ENCODE data around the gene RAB39A.
A peak's percentile ranks its signal among the peaks of the same experiment; 100 is the strongest.

The RAB39A gene

GRCh38 chr11:107962181-107962580 lies 33.9 kb downstream of the RAB39A start:
- no peak for DNase-seq (ENCODE audit: low spot score)

GRCh38 chr11:107963091-107963490 lies 34.8 kb downstream of the RAB39A start:
- DNase-seq (ENCODE audit: low spot score) = no peak

GRCh38 chr11:107969219-107969618 lies 41.0 kb downstream of the RAB39A start:
- no peak for DNase-seq (ENCODE audit: low spot score)

GRCh38 chr11:107970049-107970448 lies 41.8 kb downstream of the RAB39A start:
- DNase-seq (ENCODE audit: low spot score) = no peak

- DNase-seq (ENCODE audit: low spot score) = no peak
These were observed 45.4 kb downstream of the RAB39A start for GRCh38 chr11:107973641-107974040.

GRCh38 chr11:107988397-107989158 lies 60.3 kb downstream of the RAB39A start:
- DNase-seq (ENCODE audit: low spot score) = no peak

GRCh38 chr11:107991868-107992414 lies 63.7 kb downstream of the RAB39A start:
- no peak for DNase-seq (ENCODE audit: low spot score)

- DNase-seq (ENCODE audit: low spot score) = no peak
These were observed 67.9 kb downstream of the RAB39A start for GRCh38 chr11:107996006-107996776.

GRCh38 chr11:107998761-107999160 lies 70.5 kb downstream of the RAB39A start:
- DNase-seq (ENCODE audit: low spot score) = no peak

GRCh38 chr11:107999759-108000455 lies 71.7 kb downstream of the RAB39A start:
- peak; percentile 84 for DNase-seq (ENCODE audit: low spot score)

GRCh38 chr11:108002476-108002875 lies 74.2 kb downstream of the RAB39A start:
- no peak for DNase-seq (ENCODE audit: low spot score)

- no peak for DNase-seq (ENCODE audit: low spot score)
These were observed 75.4 kb downstream of the RAB39A start for GRCh38 chr11:108003623-108004022.

GRCh38 chr11:108007819-108008218 lies 79.6 kb downstream of the RAB39A start:
- no peak for DNase-seq (ENCODE audit: low spot score)

- DNase-seq (ENCODE audit: low spot score) = peak; percentile 93
These were observed 80.6 kb downstream of the RAB39A start, which contains the start of gene CUL5 for GRCh38 chr11:108008656-108009496. CUL5 (plus strand) TSS chr11:108008898; CDS start chr11:108009349, 451 bp downstream.

- DNase-seq (ENCODE audit: low spot score) = peak; percentile 28
These were observed 81.5 kb downstream of the RAB39A start for GRCh38 chr11:108009497-108010370.

- no peak for DNase-seq (ENCODE audit: low spot score)
These were observed 84.0 kb downstream of the RAB39A start for GRCh38 chr11:108012139-108012725.
